Esophagus mucosa (tissue), 1 donor: ENCODE measurements around the gene SDK2. TPM values are rescaled to one million over a fixed set of nuclear protein-coding genes. Genes with fewer than 3 reads are reported as not detected.
A peak's percentile ranks its signal among the peaks of the same experiment; 100 is the strongest.

Source experiments
- ATAC-seq: fragments of 200-7000 bp; cut with Tn5 transposase; one replicate; pipeline ENCODE4 v1.9.1; 2020
- total RNA-seq: library from RNA; stranded (reverse); gene quantifications from one replicate; pipeline ENCODE4 v1.2.4, GENCODE V29; 2023
- donor health status: DM: yes; HTN: yes; CAD: no.

SDK2 gene
- total RNA-seq, 1 donor from 2014 or later: 4.9 TPM

- no peak for ATAC-seq
Measured at GRCh38 chr17:73630965-73631595, 13.2 kb downstream of the SDK2 start.

- no peak for ATAC-seq
Measured at GRCh38 chr17:73630531-73630930, 13.7 kb downstream of the SDK2 start.

- no peak for ATAC-seq
Measured at GRCh38 chr17:73628642-73629552, 15.3 kb downstream of the SDK2 start.

- peak; percentile 83 for ATAC-seq
Measured at GRCh38 chr17:73625991-73626673, 18.1 kb downstream of the SDK2 start.

GRCh38 chr17:73625006-73625405 lies 19.2 kb downstream of the SDK2 start:
- peak; percentile 74 for ATAC-seq

GRCh38 chr17:73624496-73624988 lies 19.7 kb downstream of the SDK2 start:
- ATAC-seq: no peak

GRCh38 chr17:73623818-73624217 lies 20.4 kb downstream of the SDK2 start:
- no peak for ATAC-seq

- no peak for ATAC-seq
Measured at GRCh38 chr17:73623247-73623646, 21.0 kb downstream of the SDK2 start.

GRCh38 chr17:73622381-73622780 lies 21.9 kb downstream of the SDK2 start:
- ATAC-seq: no peak

GRCh38 chr17:73621685-73622084 lies 22.6 kb downstream of the SDK2 start:
- no peak for ATAC-seq

GRCh38 chr17:73620414-73620813 lies 23.8 kb downstream of the SDK2 start:
- ATAC-seq: no peak

- ATAC-seq: no peak
Measured at GRCh38 chr17:73617501-73617900, 26.7 kb downstream of the SDK2 start.

GRCh38 chr17:73616873-73617404 lies 27.3 kb downstream of the SDK2 start:
- ATAC-seq: no peak

GRCh38 chr17:73616120-73616872 lies 27.9 kb downstream of the SDK2 start:
- ATAC-seq: no peak

GRCh38 chr17:73614256-73614655 lies 30.0 kb downstream of the SDK2 start:
- ATAC-seq: no peak

- no peak for ATAC-seq
Measured at GRCh38 chr17:73613271-73614233, 30.7 kb downstream of the SDK2 start.

GRCh38 chr17:73612031-73612472 lies 32.2 kb downstream of the SDK2 start:
- no peak for ATAC-seq

- ATAC-seq: no peak
Measured at GRCh38 chr17:73611630-73612029, 32.6 kb downstream of the SDK2 start.

GRCh38 chr17:73610331-73610911 lies 33.8 kb downstream of the SDK2 start:
- ATAC-seq: no peak

- no peak for ATAC-seq
Measured at GRCh38 chr17:73609758-73610157, 34.5 kb downstream of the SDK2 start.
